GM12872 (cell line): ENCODE measurements around the gene CASK.

Source experiments
- TF ChIP-seq, protein P1 (sequence below): IDR thresholded peaks from 3 replicates; pipeline ENCODE4 v1.5.1; 2011; ENCODE audit warnings: low read depth, mild to moderate bottlenecking, low read length, moderate library complexity; ENCODE audit not compliant: insufficient read depth

CASK gene

DNA sequence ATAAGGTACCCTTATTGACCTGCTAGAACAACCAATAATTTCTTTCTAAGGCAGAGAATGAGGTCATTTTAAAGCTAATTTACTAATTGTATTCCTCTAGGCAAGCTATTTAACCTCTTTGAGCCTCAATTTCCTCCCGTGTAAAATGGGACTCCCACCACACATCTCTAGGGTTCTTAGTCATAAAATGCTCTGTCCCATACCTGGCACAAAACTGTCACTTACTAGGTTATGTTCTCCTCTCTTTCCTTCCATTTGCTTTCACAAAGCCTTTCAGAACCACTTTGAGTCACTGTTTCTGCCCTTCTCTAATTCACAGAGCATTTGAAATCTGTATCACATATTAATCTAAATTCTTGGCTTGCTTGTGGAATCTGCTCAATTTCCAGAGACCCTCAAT lies 201.8 kb downstream of the CASK start:
- TF ChIP-seq, protein P1, sequence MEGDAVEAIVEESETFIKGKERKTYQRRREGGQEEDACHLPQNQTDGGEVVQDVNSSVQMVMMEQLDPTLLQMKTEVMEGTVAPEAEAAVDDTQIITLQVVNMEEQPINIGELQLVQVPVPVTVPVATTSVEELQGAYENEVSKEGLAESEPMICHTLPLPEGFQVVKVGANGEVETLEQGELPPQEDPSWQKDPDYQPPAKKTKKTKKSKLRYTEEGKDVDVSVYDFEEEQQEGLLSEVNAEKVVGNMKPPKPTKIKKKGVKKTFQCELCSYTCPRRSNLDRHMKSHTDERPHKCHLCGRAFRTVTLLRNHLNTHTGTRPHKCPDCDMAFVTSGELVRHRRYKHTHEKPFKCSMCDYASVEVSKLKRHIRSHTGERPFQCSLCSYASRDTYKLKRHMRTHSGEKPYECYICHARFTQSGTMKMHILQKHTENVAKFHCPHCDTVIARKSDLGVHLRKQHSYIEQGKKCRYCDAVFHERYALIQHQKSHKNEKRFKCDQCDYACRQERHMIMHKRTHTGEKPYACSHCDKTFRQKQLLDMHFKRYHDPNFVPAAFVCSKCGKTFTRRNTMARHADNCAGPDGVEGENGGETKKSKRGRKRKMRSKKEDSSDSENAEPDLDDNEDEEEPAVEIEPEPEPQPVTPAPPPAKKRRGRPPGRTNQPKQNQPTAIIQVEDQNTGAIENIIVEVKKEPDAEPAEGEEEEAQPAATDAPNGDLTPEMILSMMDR = no peak

- TF ChIP-seq, protein P1 = no peak
Observed at GRCh38 chrX:41720125-41720779, 203.1 kb downstream of the CASK start.

DNA sequence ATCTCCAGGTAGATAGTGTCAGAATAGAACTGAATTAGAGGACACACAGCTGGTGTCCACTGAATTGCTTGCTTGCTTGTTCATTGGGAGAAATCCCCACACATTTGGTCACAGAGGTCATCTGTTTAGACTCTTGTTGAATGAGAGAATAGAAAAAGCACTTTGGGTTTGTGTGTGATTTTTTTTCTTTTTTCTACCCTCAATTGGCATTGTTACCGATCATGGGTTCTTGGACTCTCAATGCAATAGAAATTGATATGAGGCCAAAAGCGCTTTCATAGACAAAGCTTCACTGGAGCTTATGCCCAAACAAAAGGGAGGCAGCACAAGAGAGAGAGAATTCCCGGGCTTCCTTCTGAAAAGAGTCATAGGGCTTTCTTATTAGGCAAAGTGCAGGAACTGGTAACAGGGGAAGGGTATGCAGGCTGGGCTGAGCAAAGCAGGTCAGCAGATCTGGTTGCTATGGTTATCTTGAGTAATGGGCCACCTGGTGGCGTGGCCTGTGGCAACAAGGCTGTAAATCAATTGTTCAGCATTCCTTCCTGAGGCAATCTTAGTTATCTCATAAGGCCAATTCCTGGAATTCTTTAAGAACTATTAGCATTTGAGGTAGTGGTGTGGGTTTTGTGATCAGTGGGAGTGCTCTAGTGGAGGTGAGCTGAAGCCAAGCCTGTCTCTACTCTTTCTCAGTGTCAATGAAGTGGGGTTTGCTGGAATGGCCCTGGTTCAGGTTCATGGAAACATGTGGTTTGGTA lies 204.7 kb downstream of the CASK start:
- TF ChIP-seq, protein P1 = no peak

DNA sequence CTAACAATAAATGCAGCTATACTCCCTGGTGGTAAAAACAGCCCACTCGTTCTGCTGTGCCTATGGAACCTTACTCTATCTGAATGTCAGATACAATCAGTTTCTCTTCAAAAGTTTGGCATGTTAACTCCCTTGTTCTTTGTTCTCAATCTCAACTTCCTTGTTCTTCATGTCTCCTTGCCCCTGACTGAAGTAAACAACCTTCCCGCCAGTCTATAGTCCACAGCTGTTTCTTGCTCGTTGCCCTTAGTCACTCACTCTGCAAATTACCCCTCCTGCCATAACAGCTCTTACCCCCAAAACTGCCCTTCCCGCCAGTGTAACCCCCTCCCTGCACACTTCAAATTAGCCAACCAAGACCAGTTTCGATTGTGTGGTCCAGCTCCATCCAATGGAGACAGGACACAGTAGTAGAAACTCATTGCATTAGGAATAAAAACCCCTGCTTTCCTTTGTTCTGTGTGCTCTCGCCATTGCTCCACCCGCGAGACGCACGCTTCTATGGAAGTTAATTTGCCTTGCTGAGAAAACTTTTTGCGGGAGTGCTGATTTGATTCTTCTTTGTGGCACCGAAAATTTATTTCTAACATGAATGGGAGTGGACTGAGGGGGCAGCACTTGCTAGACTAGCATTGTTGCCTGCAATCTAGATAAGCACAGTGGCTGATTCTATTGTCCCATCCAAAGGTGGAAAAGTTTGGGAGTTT lies 206.4 kb downstream of the CASK start:
- TF ChIP-seq, protein P1 = no peak

DNA sequence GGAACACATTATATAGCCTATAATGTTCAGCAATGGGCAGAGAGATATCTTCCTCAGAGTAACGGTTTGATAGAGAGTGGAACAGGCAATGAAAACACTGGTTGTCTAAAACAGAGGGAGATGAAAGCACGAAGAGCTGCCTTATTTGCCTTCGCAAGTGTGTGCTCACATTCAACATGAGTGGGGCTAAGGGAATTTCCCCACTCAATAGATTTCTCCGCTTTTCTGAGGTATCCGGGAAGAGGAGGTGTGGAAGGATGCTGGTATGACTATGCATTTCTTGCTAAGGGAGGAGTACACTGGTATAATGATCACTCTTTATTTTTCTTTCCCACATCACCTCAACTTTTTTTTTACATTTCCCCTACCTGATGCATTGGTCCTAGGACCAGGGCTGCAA lies 207.1 kb downstream of the CASK start:
- TF ChIP-seq, protein P1 = no peak

DNA sequence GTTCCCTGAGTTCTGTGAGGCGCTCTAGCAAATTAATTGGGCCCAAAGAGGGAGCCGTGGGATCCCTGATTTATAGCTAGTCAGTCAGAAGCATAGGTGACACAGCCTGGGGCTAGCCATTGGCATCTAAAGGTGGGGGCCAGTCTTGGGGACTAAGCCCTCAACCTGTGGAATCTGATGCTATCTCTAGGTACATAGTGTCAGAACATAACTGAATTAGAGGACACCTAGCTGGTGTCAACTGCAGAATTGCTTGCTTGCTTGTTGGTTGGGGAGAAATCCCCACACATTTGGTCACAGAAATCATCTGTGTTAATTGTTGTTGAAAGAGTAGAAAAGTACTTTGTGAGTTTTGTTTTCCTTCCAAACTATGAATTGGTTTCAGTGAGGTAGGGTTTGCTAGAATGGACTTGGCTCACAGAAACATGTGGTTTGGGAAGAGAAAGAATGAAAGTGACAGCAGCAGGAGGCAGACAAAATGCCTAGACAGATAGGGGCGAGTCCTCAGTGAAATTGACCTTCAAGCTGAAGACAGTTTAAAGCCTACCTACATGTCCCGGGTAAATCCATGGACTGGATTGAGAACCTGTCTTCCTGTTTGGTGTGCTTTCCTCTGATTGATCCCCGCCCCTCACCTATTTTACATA lies 212.2 kb downstream of the CASK start:
- TF ChIP-seq, protein P1 = no peak

DNA sequence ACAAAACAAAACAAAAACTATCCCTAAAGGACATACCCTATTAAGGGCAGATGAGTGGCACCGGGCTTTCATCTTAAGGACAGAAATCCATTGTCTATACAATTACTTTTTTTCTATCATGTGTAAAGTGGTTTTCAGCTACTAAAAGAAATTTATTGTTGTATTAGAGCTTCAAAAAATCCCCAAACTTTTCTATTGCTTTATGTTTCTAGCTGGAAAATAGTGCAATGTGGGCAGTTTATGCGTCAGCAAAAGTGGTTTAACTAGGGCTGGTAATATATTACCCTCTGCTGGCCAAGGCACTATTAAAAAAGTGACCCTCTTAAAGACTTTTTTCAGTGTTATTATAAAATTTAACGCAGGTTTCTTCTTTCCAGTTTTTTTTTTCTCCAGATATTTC lies 214.9 kb downstream of the CASK start:
- TF ChIP-seq, protein P1 = no peak
